ENCODE measurements around the gene PRPF40A. TPM values are rescaled to one million over a fixed set of nuclear protein-coding genes. Genes with fewer than 3 reads are reported as not detected.

The PRPF40A gene
- total RNA-seq, 4 donors from 2014 or later = 66.4 to 109 (median 82.8) TPM

DNA sequence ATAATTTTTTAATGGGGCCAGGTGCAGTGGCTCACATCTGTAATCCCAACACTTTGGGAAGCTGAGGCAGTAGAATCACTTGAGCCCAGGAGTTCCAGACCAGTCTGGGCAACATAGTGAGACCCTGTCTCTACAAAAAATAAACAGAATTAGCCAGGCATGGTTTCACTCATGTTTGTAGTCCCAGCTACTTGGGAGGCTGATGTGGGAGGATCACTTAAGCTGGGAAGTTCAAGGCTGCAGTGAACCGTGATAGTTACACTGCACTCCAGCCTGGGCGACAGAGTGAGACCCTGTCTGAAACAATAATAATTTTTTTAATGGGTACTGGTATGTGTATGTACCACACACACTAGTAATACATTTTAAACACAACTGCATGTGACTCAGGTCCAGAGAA is 3.5 kb upstream of the PRPF40A start:
- Histone ChIP-seq H3K4me3 (no peak overlapping the region), H3K27ac (no peak overlapping the region), H3K27me3 (no peaks in the 10 kb centered on the region), H3K9me3 (no peaks in the 10 kb centered on the region), H3K4me1 (peaks cover 50% of the 10 kb centered on the region), H3K36me3 (no peaks in the 10 kb centered on the region)
- DNase-seq (ENCODE audit: low spot score in 2 of 2) = no peak
- WGBS = 67% methylated on average over 2 of the region's 2 CpGs
- TF ChIP-seq POLR2A (IDR thresholded peaks at IDR 0.05) (no peak), EP300 (IDR thresholded peaks at IDR 0.05) (no peak), POLR2AphosphoS5 (IDR thresholded peaks at IDR 0.05) (no peak), CTCF (IDR thresholded peaks at IDR 0.05) (no peak)

GRCh38 chr2:152718909-152719645 is 1.8 kb upstream of the PRPF40A start:
- WGBS = 3% methylated on average over 20 of the region's 23 CpGs
- peak overlapping the region; percentile 72 for H3K4me3 ChIP-seq
- no peak for DNase-seq (ENCODE audit: low spot score in 2 of 2)
- H3K27me3 ChIP-seq = no peaks in the 10 kb centered on the region
- H3K4me1 ChIP-seq = peaks cover 58% of the 10 kb centered on the region
- peak overlapping the region; percentile 98 for H3K27ac ChIP-seq
- H3K36me3 ChIP-seq = no peaks in the 10 kb centered on the region
- H3K9me3 ChIP-seq = no peaks in the 10 kb centered on the region
- TF ChIP-seq EP300 (IDR thresholded peaks at IDR 0.05) (no peak), POLR2A (IDR thresholded peaks at IDR 0.05) (no peak), POLR2AphosphoS5 (IDR thresholded peaks at IDR 0.05) (peak in 1 of 3 donors; percentile 3), CTCF (IDR thresholded peaks at IDR 0.05) (no peak)

- H3K4me1 ChIP-seq = peaks cover 61% of the 10 kb centered on the region
- H3K27me3 ChIP-seq = no peaks in the 10 kb centered on the region
- DNase-seq (ENCODE audit: low spot score in 2 of 2) = peak; percentile 97
- under 1% methylated on average over 27 of the region's 87 CpGs for WGBS
- TF ChIP-seq POLR2AphosphoS5 (IDR thresholded peaks at IDR 0.05) (peak in 2 of 3 donors; percentile 39 to 72), CTCF (IDR thresholded peaks at IDR 0.05) (no peak), EP300 (IDR thresholded peaks at IDR 0.05) (no peak), POLR2A (IDR thresholded peaks at IDR 0.05) (peak in 1 of 2 donors; percentile 72)
- peak within 1 kb of the TSS; percentile 98 for H3K27ac ChIP-seq
- no peaks in the 10 kb centered on the region for H3K36me3 ChIP-seq
- no peaks in the 10 kb centered on the region for H3K9me3 ChIP-seq
- peak within 1 kb of the TSS; percentile 72 for H3K4me3 ChIP-seq
These were observed 1.0 kb upstream of the PRPF40A start, which contains the start of gene ARL6IP6 for GRCh38 chr2:152718076-152718908. Gene ARL6IP6 (plus strand): TSS chr2:152718620. CDS start chr2:152718625, 5 bp downstream.

DNA sequence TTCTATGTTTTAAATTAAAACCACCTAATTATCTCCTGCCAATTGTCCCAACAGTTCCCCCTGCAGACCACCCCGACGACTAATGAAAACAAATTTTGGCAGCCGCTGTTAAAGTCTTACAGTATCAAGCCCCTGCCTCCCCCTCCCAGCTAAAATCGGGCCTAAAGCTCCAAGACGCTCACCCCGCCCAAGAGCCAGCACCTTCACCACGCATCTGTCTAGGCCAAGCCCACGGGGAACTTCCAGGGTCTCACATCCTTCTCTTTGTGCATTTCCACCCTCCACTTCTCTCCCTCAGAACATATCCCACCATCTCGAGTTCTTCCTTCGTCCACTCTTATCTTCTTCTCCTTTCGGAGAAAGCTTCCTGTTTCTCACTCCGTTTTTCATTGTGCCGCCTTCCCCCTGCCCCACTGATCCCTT is 445 bp downstream of the PRPF40A start:
- under 1% methylated on average over 13 of the region's 13 CpGs for WGBS
- Histone ChIP-seq H3K4me3 (peak overlapping the region; percentile 72), H3K27me3 (no peaks in the 10 kb centered on the region), H3K36me3 (peaks cover 6% of the 10 kb centered on the region), H3K27ac (peak overlapping the region; percentile 98), H3K4me1 (peaks cover 54% of the 10 kb centered on the region), H3K9me3 (no peaks in the 10 kb centered on the region)
- peak in 1 of 2 donors; percentile 64 for DNase-seq (ENCODE audit: low spot score in 2 of 2)
- TF ChIP-seq CTCF (IDR thresholded peaks at IDR 0.05) (no peak), POLR2A (IDR thresholded peaks at IDR 0.05) (no peak), POLR2AphosphoS5 (IDR thresholded peaks at IDR 0.05) (no peak), EP300 (IDR thresholded peaks at IDR 0.05) (no peak)
